ENCODE results near the gene LRP8. TPM values are rescaled to one million over a fixed set of nuclear protein-coding genes. Genes with fewer than 3 reads are reported as not detected.

The LRP8 gene
- total and polyA plus RNA-seq, 11 donors: 0.27 to 8.0 (median 1.7) TPM

DNA sequence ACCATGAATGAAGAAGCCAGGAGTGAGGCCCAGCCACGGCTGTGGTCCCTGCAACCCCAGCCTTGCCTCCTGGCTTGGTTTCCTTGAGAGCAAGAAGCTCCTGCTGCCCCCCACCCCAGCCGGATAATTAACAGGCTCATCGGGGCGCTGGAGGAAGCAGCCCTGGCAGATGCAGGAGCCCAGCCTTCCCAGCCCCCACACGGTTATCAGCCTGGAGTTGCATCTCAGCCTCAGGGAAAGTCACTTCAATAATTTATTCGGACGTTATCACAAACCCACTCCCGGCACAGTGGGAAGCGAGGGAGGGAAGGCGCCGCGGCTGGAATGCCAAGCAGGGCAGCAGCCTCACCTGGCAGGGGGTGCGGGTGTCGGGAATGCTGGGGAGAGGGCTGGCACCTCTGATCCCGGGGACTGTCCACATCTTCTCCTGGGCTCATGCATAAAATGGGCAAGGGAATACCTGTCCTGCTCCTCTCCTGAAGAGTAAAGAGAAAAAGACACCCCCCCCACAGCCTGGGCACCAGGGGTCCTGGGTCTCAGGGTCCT, 43.3 kb upstream of the LRP8 start:
- WGBS, 4 donors: 14 to 28% (median 24%) methylated on average over 15 of the region's 15 CpGs
- Histone ChIP-seq H3K27ac (no peak overlapping the region), H3K36me3 (no peaks in the 10 kb centered on the region), H3K27me3 (peaks cover 0 to 11% (median 0%) of the 10 kb centered on the region in 9 donors), H3K4me3 (no peak overlapping the region), H3K4me1 (peaks cover 0 to 17% (median 0%) of the 10 kb centered on the region in 12 donors), H3K9me3 (no peaks in the 10 kb centered on the region)
- DNase-seq: peak in 1 of 5 donors; percentile 14
- ATAC-seq: no peak
- intact Hi-C loops (cut with DNase I): no loop called here
- TF ChIP-seq POLR2A (IDR thresholded peaks at IDR 0.05) (no peak), CTCF (IDR thresholded peaks at IDR 0.05) (no peak)

DNA sequence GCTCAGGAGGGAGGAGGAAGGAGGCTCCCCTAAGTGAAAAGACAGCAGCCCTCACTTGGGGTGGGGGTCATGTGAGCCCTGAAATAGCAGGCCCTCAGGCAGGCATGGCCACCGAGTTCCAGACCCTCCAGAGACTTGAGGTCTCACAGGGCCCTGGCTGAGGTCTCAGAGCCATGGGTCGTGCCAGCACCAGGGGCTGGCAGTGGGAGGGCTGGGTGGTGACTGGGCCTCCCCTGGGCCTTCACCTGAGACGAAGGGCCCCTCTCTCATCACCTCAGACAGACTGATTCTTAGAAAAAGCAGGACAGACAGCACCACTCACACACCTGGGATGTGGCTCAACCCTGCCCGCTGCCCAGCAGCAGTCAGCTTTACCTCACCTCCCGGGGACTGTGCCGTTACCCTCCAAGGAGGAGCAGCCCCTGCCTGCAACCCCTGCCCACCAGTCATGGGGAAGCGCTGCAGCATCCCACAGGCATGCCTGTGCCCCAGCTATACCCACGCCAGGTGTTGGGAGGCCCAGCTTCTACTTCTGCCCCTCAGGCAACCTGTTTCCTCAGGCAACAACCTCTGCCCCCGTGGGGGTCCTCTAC, 42.6 kb upstream of the LRP8 start:
- H3K36me3 ChIP-seq: no peaks in the 10 kb centered on the region
- H3K27me3 ChIP-seq: peaks cover 0 to 11% (median 0%) of the 10 kb centered on the region in 9 donors
- intact Hi-C loops (cut with DNase I): no loop called here
- WGBS, 4 donors: 74 to 91% (median 84%) methylated on average over 7 to 9 of the region's 9 CpGs
- ATAC-seq (no peak), DNase-seq (peak in 2 of 5 donors; percentile 1 to 15)
- H3K27ac ChIP-seq: no peak overlapping the region
- H3K4me3 ChIP-seq: no peak overlapping the region
- no peaks in the 10 kb centered on the region for H3K9me3 ChIP-seq
- TF ChIP-seq CTCF (IDR thresholded peaks at IDR 0.05): no peak
- TF ChIP-seq POLR2A (IDR thresholded peaks at IDR 0.05): no peak
- peaks cover 0 to 17% (median 0%) of the 10 kb centered on the region in 12 donors for H3K4me1 ChIP-seq

DNA sequence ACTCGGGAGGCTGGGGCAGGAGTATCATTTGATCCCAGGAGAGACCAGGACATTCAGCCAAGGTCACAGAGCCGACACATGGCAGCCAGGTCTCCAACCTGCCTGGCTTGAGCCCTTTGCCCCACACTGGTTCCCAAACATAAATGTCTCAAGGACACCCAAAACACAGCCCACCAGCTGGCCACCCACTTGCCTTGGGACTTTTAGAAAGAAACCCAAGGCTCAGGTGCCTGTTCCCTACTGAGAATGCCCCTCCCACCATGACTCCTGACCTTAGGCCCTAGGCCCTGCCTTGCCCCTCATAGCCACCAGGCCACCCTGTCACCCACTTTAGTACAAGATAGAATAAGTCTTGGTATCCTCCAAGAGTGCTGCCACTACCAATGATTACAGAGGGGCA, 41.9 kb upstream of the LRP8 start:
- Histone ChIP-seq H3K27ac (no peak overlapping the region), H3K9me3 (no peaks in the 10 kb centered on the region), H3K4me3 (no peak overlapping the region), H3K4me1 (peaks cover 0 to 17% (median 0%) of the 10 kb centered on the region in 12 donors), H3K27me3 (peaks cover 0 to 11% (median 0%) of the 10 kb centered on the region in 9 donors), H3K36me3 (no peaks in the 10 kb centered on the region)
- ATAC-seq (no peak), DNase-seq (peak in 2 of 5 donors; percentile 1 to 4)
- 73 to 90% (median 81%) methylated on average over 2 of the region's 2 CpGs for WGBS, 4 donors
- intact Hi-C loops (cut with DNase I): no loop called here
- TF ChIP-seq POLR2A (IDR thresholded peaks at IDR 0.05) (no peak), CTCF (IDR thresholded peaks at IDR 0.05) (no peak)

GRCh38 chr1:53369034-53369750, 41.3 kb upstream of the LRP8 start:
- peak in 1 of 5 donors; percentile 10 for DNase-seq
- WGBS, 4 donors: 78 to 100% (median 84%) methylated on average over 7 to 11 of the region's 11 CpGs
- intact Hi-C loops (cut with DNase I): no loop called here

More at GRCh38 chr1:53369034-53369750, 41.3 kb upstream of the LRP8 start:
- TF ChIP-seq POLR2A (IDR thresholded peaks at IDR 0.05): no peak
- TF ChIP-seq CTCF (IDR thresholded peaks at IDR 0.05): no peak
- Histone ChIP-seq H3K27me3 (peaks cover 0 to 11% (median 0%) of the 10 kb centered on the region in 9 donors), H3K9me3 (no peaks in the 10 kb centered on the region), H3K4me3 (no peak overlapping the region), H3K4me1 (peaks cover 0 to 17% (median 0%) of the 10 kb centered on the region in 12 donors), H3K27ac (no peak overlapping the region), H3K36me3 (no peaks in the 10 kb centered on the region)
- no peak for ATAC-seq

Measured in heart left ventricle (tissue), 16 donors.